Measurements from ENCODE around the gene C11orf42.

- TF ChIP-seq EZH2 (IDR thresholded peaks at IDR 0.05; ENCODE audit: insufficient read depth, poor library complexity, severe bottlenecking): no peak
- no peak for TF ChIP-seq EZH2phosphoT487 (IDR thresholded peaks at IDR 0.05; ENCODE audit: insufficient read depth, low read depth)
Observed at GRCh38 chr11:6205366-6205765, at the start of gene C11orf42.
